ENCODE data around the gene CTSZ. TPM values are rescaled to one million over a fixed set of nuclear protein-coding genes. Genes with fewer than 3 reads are reported as not detected.

CTSZ gene
- total and polyA plus RNA-seq, 2 donors (not counting 1 experiment from before 2014, with no cell fraction given) = 285 to 319 TPM

DNA sequence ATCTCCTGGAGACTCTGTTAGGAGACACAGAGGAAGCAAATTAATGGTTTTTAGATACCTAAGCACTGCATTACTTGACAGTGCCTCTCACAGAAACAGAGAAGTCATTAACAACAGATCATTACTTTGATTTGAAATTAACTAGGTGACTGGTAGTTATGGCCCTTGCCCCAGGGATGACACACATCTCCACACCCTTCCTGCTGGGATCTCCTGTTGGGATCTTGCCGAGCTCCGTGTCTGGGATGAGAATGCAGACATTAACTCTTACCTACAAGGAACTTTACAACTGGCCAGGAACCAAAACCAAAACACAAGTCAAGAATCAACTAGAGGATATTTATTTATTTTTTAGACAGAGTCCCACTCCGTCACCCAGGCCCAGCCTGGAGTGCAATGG lies 37.7 kb upstream of the CTSZ start:
- peaks cover 44 to 46% of the 10 kb centered on the region in 2 donors for H3K4me1 ChIP-seq (ENCODE audit: control insufficient read depth in 2 of 2, insufficient read depth in 2 of 2, low read length in 2 of 2)
- ChIA-PET POLR2A (no interaction called here), CTCF (interaction anchor here (0.8 to 1.2 kb wide), 2 partner anchors 43 to 174 kb away, joined by 3 read pairs; no protein-coding TSS in a partner anchor)
- TF ChIP-seq EZH2 (IDR thresholded peaks at IDR 0.05; ENCODE audit: borderline replicate concordance, insufficient read depth, low read depth, low read length, poor library complexity, severe bottlenecking) = no peak
- TF ChIP-seq, protein P1, sequence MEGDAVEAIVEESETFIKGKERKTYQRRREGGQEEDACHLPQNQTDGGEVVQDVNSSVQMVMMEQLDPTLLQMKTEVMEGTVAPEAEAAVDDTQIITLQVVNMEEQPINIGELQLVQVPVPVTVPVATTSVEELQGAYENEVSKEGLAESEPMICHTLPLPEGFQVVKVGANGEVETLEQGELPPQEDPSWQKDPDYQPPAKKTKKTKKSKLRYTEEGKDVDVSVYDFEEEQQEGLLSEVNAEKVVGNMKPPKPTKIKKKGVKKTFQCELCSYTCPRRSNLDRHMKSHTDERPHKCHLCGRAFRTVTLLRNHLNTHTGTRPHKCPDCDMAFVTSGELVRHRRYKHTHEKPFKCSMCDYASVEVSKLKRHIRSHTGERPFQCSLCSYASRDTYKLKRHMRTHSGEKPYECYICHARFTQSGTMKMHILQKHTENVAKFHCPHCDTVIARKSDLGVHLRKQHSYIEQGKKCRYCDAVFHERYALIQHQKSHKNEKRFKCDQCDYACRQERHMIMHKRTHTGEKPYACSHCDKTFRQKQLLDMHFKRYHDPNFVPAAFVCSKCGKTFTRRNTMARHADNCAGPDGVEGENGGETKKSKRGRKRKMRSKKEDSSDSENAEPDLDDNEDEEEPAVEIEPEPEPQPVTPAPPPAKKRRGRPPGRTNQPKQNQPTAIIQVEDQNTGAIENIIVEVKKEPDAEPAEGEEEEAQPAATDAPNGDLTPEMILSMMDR (IDR thresholded peaks at IDR 0.05) = no peak
- H3K9me3 ChIP-seq (ENCODE audit: control extremely low read depth in 1 of 3, control insufficient read depth in 2 of 3, insufficient read depth in 1 of 3, low read length in 2 of 3) = no peaks in the 10 kb centered on the region
- H3K79me2 ChIP-seq (ENCODE audit: control insufficient read depth, insufficient read depth, low read length) = peaks cover 37% of the 10 kb centered on the region
- ATAC-seq (ENCODE audit: low read depth) = no peak
- H3K4me2 ChIP-seq (replicated peaks; ENCODE audit: low read depth, low read length, poor library complexity, severe bottlenecking) = peak overlapping the region; percentile 92
- H3K27ac Mint-ChIP-seq = peak overlapping the region; percentile 39
- H3K27ac ChIP-seq (ENCODE audit: low read length in 2 of 2) = no peak overlapping the region
- peaks cover 0 to 10% of the 10 kb centered on the region in 2 experiments for H3K36me3 ChIP-seq (replicated peaks in 1 of 2; ENCODE audit: control extremely low read depth in 1 of 2, control insufficient read depth in 1 of 2, extremely low read depth in 1 of 2, insufficient read depth in 2 of 2, low read length in 1 of 2)
- peak overlapping the region; percentile 39 for H3K4me3 Mint-ChIP-seq
- peaks cover 5% of the 10 kb centered on the region for H3K27me3 Mint-ChIP-seq
- H3K9ac ChIP-seq (ENCODE audit: low read length) = no peak overlapping the region
- no peak overlapping the region for H3K4me3 ChIP-seq (ENCODE audit: control extremely low read depth in 1 of 5, extremely low read depth in 1 of 5, insufficient read depth in 1 of 5, low read depth in 2 of 5, low read length in 4 of 5)
- no peak overlapping the region for H2AFZ ChIP-seq (ENCODE audit: insufficient read depth, low read depth, low read length, poor library complexity, severe bottlenecking)
- no peaks in the 10 kb centered on the region for H3K9me3 Mint-ChIP-seq (ENCODE audit: insufficient read depth)
- WGBS (ENCODE audit: insufficient coverage) = 100% methylated on average over 1 of the region's 3 CpGs
- no peaks in the 10 kb centered on the region for H3K27me3 ChIP-seq (replicated peaks in 1 of 4; ENCODE audit: control extremely low read depth in 1 of 4, control insufficient read depth in 3 of 4, insufficient read depth in 4 of 4, low read length in 3 of 4)
- DNase-seq = no peak
- H3K4me1 Mint-ChIP-seq = peaks cover 43% of the 10 kb centered on the region
- peaks cover 28% of the 10 kb centered on the region for H4K20me1 ChIP-seq (ENCODE audit: control insufficient read depth, insufficient read depth, low read length, poor library complexity, severe bottlenecking)
- intact Hi-C loops (cut with micrococcal nuclease) = loop anchor here (5.0 kb wide), 1 partner anchor 737 kb away; the partner anchor contains the start of gene RAB22A

DNA sequence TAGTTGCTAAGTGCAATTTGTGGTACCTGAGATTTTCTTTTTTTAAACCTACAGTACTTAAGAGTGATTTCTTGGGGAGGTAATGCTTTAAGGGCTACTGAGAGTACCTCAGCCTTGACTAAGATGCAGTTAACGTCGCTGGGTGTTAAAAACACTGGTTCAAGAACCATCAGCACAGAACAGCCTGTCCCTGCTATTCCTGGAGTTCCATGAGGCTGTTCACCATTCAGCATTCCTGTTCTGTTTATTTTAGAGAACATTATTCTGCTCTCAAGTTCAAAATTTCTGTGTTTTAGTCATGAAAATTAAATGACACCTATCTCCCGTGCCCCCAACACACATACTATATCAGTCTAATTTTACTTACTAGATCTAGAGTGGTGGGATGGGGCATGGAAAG lies 37.2 kb upstream of the CTSZ start:
- H3K27me3 Mint-ChIP-seq = peaks cover 1% of the 10 kb centered on the region
- intact Hi-C loops (cut with micrococcal nuclease) = loop anchor here (5.0 kb wide), 1 partner anchor 737 kb away; the partner anchor contains the start of gene RAB22A
- Histone ChIP-seq H3K79me2 (ENCODE audit: control insufficient read depth, insufficient read depth, low read length) (peaks cover 42% of the 10 kb centered on the region), H3K27ac (ENCODE audit: low read length in 2 of 2) (peak overlapping the region; percentile 21 to 89), H3K27me3 (replicated peaks in 1 of 4; ENCODE audit: control extremely low read depth in 1 of 4, control insufficient read depth in 3 of 4, insufficient read depth in 4 of 4, low read length in 3 of 4) (no peaks in the 10 kb centered on the region), H3K9ac (ENCODE audit: low read length) (no peak overlapping the region), H2AFZ (ENCODE audit: insufficient read depth, low read depth, low read length, poor library complexity, severe bottlenecking) (peak overlapping the region; percentile 84), H3K36me3 (replicated peaks in 1 of 2; ENCODE audit: control extremely low read depth in 1 of 2, control insufficient read depth in 1 of 2, extremely low read depth in 1 of 2, insufficient read depth in 2 of 2, low read length in 1 of 2) (peaks cover 0 to 10% of the 10 kb centered on the region in 2 experiments), H3K9me3 (ENCODE audit: control extremely low read depth in 1 of 3, control insufficient read depth in 2 of 3, insufficient read depth in 1 of 3, low read length in 2 of 3) (no peaks in the 10 kb centered on the region), H3K4me1 (ENCODE audit: control insufficient read depth in 2 of 2, insufficient read depth in 2 of 2, low read length in 2 of 2) (peaks cover 45 to 47% of the 10 kb centered on the region in 2 donors), H3K4me3 (ENCODE audit: control extremely low read depth in 1 of 5, extremely low read depth in 1 of 5, insufficient read depth in 1 of 5, low read depth in 2 of 5, low read length in 4 of 5) (no peak overlapping the region), H3K4me2 (replicated peaks; ENCODE audit: low read depth, low read length, poor library complexity, severe bottlenecking) (peak overlapping the region; percentile 92), H4K20me1 (ENCODE audit: control insufficient read depth, insufficient read depth, low read length, poor library complexity, severe bottlenecking) (peaks cover 33% of the 10 kb centered on the region)
- DNase-seq = peak; percentile 24
- H3K27ac Mint-ChIP-seq = peak overlapping the region; percentile 84
- POLR2A ChIA-PET = no interaction called here
- H3K9me3 Mint-ChIP-seq (ENCODE audit: insufficient read depth) = no peaks in the 10 kb centered on the region
- 0% methylated on average over 2 of the region's 3 CpGs for whole genome bisulfite sequencing (ENCODE audit: insufficient coverage)
- CTCF ChIA-PET = interaction anchor here (1.2 to 2.9 kb wide), 6 partner anchors 10 to 173 kb away, joined by 3 to 10 read pairs (median 5); partner anchors contain the start of gene ATP5F1E
- TF ChIP-seq, protein P1 (IDR thresholded peaks at IDR 0.05) = no peak
- no peak for TF ChIP-seq EZH2 (IDR thresholded peaks at IDR 0.05; ENCODE audit: borderline replicate concordance, insufficient read depth, low read depth, low read length, poor library complexity, severe bottlenecking)
- no peak overlapping the region for H3K4me3 Mint-ChIP-seq
- peaks cover 46% of the 10 kb centered on the region for H3K4me1 Mint-ChIP-seq
- ATAC-seq (ENCODE audit: low read depth) = no peak
